ENCODE measurements around the gene AIDA. TPM values are rescaled to one million over a fixed set of nuclear protein-coding genes. Genes with fewer than 3 reads are reported as not detected.

AIDA gene
- total RNA-seq, 1 experiment from 2014 or later: 92.8 TPM

GRCh38 chr1:222757646-222758268 is 45.5 kb upstream of the AIDA start:
- Histone ChIP-seq H3K4ac (ENCODE audit: low read depth, low read length) (no peak overlapping the region), H3K79me2 (ENCODE audit: insufficient read depth, low read length) (no peaks in the 10 kb centered on the region), H3K9me3 (ENCODE audit: control insufficient read depth, low read depth, low read length) (no peaks in the 10 kb centered on the region), H3K9ac (ENCODE audit: extremely low read depth, insufficient read length, low read length) (no peak overlapping the region), H2BK15ac (ENCODE audit: low read depth, low read length) (no peak overlapping the region), H3K18ac (ENCODE audit: insufficient read length, low read depth, low read length) (no peak overlapping the region), H3K79me1 (ENCODE audit: insufficient read depth, low read depth, low read length, poor library complexity, severe bottlenecking) (no peaks in the 10 kb centered on the region), H2BK120ac (ENCODE audit: low read depth, low read length, poor library complexity, severe bottlenecking) (no peak overlapping the region), H4K20me1 (ENCODE audit: control insufficient read depth, insufficient read depth, insufficient read length) (no peaks in the 10 kb centered on the region), H3K27me3 (ENCODE audit: insufficient read depth, low read length) (no peaks in the 10 kb centered on the region), H4K8ac (replicated peaks; ENCODE audit: insufficient read length, low read depth, low read length) (no peak overlapping the region), H2AFZ (ENCODE audit: low read length) (no peak overlapping the region), H2AK5ac (ENCODE audit: insufficient read length, low read length) (no peak overlapping the region), H4K5ac (ENCODE audit: insufficient read length, low read depth, low read length) (no peak overlapping the region), H2BK12ac (ENCODE audit: insufficient read length, low read depth, low read length) (no peak overlapping the region), H3K23ac (ENCODE audit: insufficient read length, low read depth, low read length) (no peak overlapping the region), H3K4me1 (ENCODE audit: insufficient read depth, low read length) (no peaks in the 10 kb centered on the region), H4K91ac (ENCODE audit: insufficient read length, low read depth, low read length) (no peak overlapping the region), H2BK20ac (ENCODE audit: low read depth, low read length, poor library complexity, severe bottlenecking) (no peak overlapping the region), H3K14ac (ENCODE audit: insufficient read depth, low read length) (no peak overlapping the region), H3T11ph (ENCODE audit: low read length) (no peak overlapping the region), H3K56ac (ENCODE audit: insufficient read length, low read depth, low read length) (no peak overlapping the region), H3K23me2 (ENCODE audit: insufficient read length, low read depth, low read length, poor library complexity, severe bottlenecking) (no peaks in the 10 kb centered on the region), H3K4me2 (ENCODE audit: insufficient read depth, insufficient read length, low read length) (no peak overlapping the region), H2BK5ac (ENCODE audit: insufficient read length, low read length) (no peak overlapping the region), H3K27ac (ENCODE audit: insufficient read length, low read depth, low read length) (no peak overlapping the region)
- Mint-ChIP-seq H3K36me3 (ENCODE audit: insufficient read depth in 1 of 3, low read depth in 3 of 3) (no peaks in the 10 kb centered on the region), H3K27ac (no peak overlapping the region), H3K27me3 (ENCODE audit: low read depth) (no peaks in the 10 kb centered on the region), H3K4me1 (peaks cover 0 to 7% of the 10 kb centered on the region in 2 experiments; a peak in 1 of 4 replicates), H3K4me3 (no peak overlapping the region; a peak in 1 of 5 replicates), H3K9me3 (peaks cover 0 to 4% of the 10 kb centered on the region in 2 experiments; a peak in 2 of 5 replicates)
- no peak for DNase-seq
- WGBS (ENCODE audit: extremely low coverage, insufficient read length, low lambda C conversion rate): no CpG with 5 or more reads among the region's 10 CpGs
- no peak for TF ChIP-seq CTCF (conservative IDR thresholded peaks at IDR 0.05)

All from H9 (cell line).